NB4 (cell line): ENCODE data around the gene SLC46A2.

ENCODE experiments used
- CTCF ChIP-seq: IDR thresholded peaks from one replicate; pipeline ENCODE4 v1.5.1; 2012; ENCODE audit warnings: low read depth, low read length
- POLR2A ChIP-seq: IDR thresholded peaks from 2 replicates; pipeline ENCODE4 v1.6.1; 2011; ENCODE audit warnings: mild to moderate bottlenecking; ENCODE audit not compliant: insufficient read length; ENCODE audit errors: extremely low read depth

GRCh38 chr9:112831281-112831851 lies 59.3 kb downstream of the SLC46A2 start:
- TF ChIP-seq POLR2A (no peak), CTCF (no peak)
